Mesenchymal stem cell (in vitro differentiated cells and primary cell): ENCODE data around the gene RAP1GAP.
"Not testable (repeated sequence)": the region's sequence is repeated elsewhere in the genome, so short reads cannot be mapped to it uniquely, and the experiment has no call there.

ENCODE experiments used
- DNase-seq: peaks from one replicate; pipeline ENCODE4 v3.0.0-alpha.2; 2013
- H2AFZ ChIP-seq: one replicate; pipeline ENCODE4 v1.6.1; 2013; ENCODE audit warnings: low read depth, mild to moderate bottlenecking, control low read depth, inconsistent platforms, low read length, moderate library complexity
- H2AK5ac ChIP-seq: 2 replicates; pipeline ENCODE4 v1.6.1; 2013; ENCODE audit warnings: low read length, moderate library complexity, mild to moderate bottlenecking, inconsistent platforms; ENCODE audit not compliant: severe bottlenecking
- H2BK120ac ChIP-seq: one replicate; pipeline ENCODE4 v1.6.1; 2013; ENCODE audit warnings: low read depth, mild to moderate bottlenecking, inconsistent platforms, low read length, moderate library complexity
- H2BK12ac ChIP-seq, 2 experiments: one replicate each; pipeline ENCODE4 v1.6.1; 2013; ENCODE audit warnings: inconsistent platforms in 2 of 2, low read length in 2 of 2, mild to moderate bottlenecking in 2 of 2, moderate library complexity in 2 of 2, control low read depth in 1 of 2
- H2BK15ac ChIP-seq: one replicate; pipeline ENCODE4 v1.6.1; 2013; ENCODE audit warnings: mild to moderate bottlenecking, low read depth, inconsistent platforms; ENCODE audit not compliant: poor library complexity, severe bottlenecking
- H2BK5ac ChIP-seq: 2 replicates; pipeline ENCODE4 v1.6.1; 2013; ENCODE audit warnings: low read depth, mild to moderate bottlenecking, low read length, control low read depth, inconsistent platforms; ENCODE audit not compliant: poor library complexity, severe bottlenecking
- H3K14ac ChIP-seq, 2 experiments: one replicate each; pipeline ENCODE4 v1.6.1; 2013; ENCODE audit warnings: inconsistent platforms in 2 of 2, low read length in 2 of 2, control low read depth in 1 of 2, mild to moderate bottlenecking in 1 of 2, moderate library complexity in 1 of 2
- H3K18ac ChIP-seq, 2 experiments: one replicate each; pipeline ENCODE4 v1.6.1; 2013; ENCODE audit warnings: inconsistent platforms in 2 of 2, low read length in 2 of 2, control low read depth in 1 of 2, low read depth in 1 of 2, mild to moderate bottlenecking in 1 of 2
- H3K23ac ChIP-seq, 2 experiments: one replicate each; pipeline ENCODE4 v1.6.1; 2013; ENCODE audit warnings: inconsistent platforms in 2 of 2, low read length in 2 of 2, mild to moderate bottlenecking in 2 of 2, moderate library complexity in 2 of 2, control low read depth in 1 of 2
- H3K27ac ChIP-seq: 2 replicates; pipeline ENCODE4 v1.5.1; 2013; ENCODE audit warnings: mild to moderate bottlenecking, moderate library complexity, low read length, control low read depth, inconsistent platforms; ENCODE audit not compliant: poor library complexity, severe bottlenecking
- H3K27me3 ChIP-seq, 2 experiments: 2 replicates each; pipeline versions ENCODE4 v1.6.1 to v1.7.0; 2013; ENCODE audit warnings: low read length in 2 of 2, mild to moderate bottlenecking in 2 of 2, moderate library complexity in 2 of 2, control low read depth in 1 of 2, inconsistent platforms in 1 of 2; ENCODE audit not compliant: control insufficient read depth in 1 of 2, insufficient read depth in 1 of 2
- H3K36me3 ChIP-seq, 2 experiments: 2 replicates each; pipeline versions ENCODE4 v1.6.1 to v1.7.0; 2013; ENCODE audit warnings: low read length in 2 of 2, control low read depth in 1 of 2, inconsistent platforms in 1 of 2, low read depth in 1 of 2, mild to moderate bottlenecking in 1 of 2; ENCODE audit not compliant: insufficient read depth in 2 of 2, control insufficient read depth in 1 of 2
- H3K4ac ChIP-seq, 2 experiments: one replicate each; pipeline ENCODE4 v1.6.1; 2013; ENCODE audit warnings: inconsistent platforms in 2 of 2, low read length in 2 of 2, mild to moderate bottlenecking in 2 of 2, moderate library complexity in 2 of 2, control low read depth in 1 of 2, low read depth in 1 of 2
- H3K4me1 ChIP-seq: 2 replicates; pipeline ENCODE4 v1.6.1; 2013; ENCODE audit warnings: low read depth, low read length, control low read depth; ENCODE audit not compliant: control insufficient read depth, insufficient read depth
- H3K4me2 ChIP-seq: 2 replicates; pipeline ENCODE4 v1.6.1; 2013; ENCODE audit warnings: low read length, mild to moderate bottlenecking, inconsistent platforms; ENCODE audit not compliant: poor library complexity, severe bottlenecking
- H3K4me3 ChIP-seq, 2 experiments: 2 replicates each; pipeline versions ENCODE4 v1.5.1 to v1.7.0; 2013; ENCODE audit warnings: low read length in 2 of 2, mild to moderate bottlenecking in 2 of 2, control low read depth in 1 of 2, low read depth in 1 of 2; ENCODE audit not compliant: insufficient read depth in 1 of 2
- H3K79me1 ChIP-seq: replicated peaks from 2 replicates; pipeline ENCODE4 v1.6.1; 2013; ENCODE audit warnings: mild to moderate bottlenecking, control low read depth, low read length, inconsistent platforms; ENCODE audit not compliant: poor library complexity, severe bottlenecking
- H3K9ac ChIP-seq: 2 replicates; pipeline ENCODE4 v1.7.0; 2013; ENCODE audit warnings: mild to moderate bottlenecking, low read length, moderate library complexity
- H3K9me3 ChIP-seq: 2 replicates; pipeline ENCODE4 v1.7.0; 2013; ENCODE audit warnings: mild to moderate bottlenecking, low read length; ENCODE audit not compliant: control insufficient read depth
- H4K8ac ChIP-seq: one replicate; pipeline ENCODE4 v1.6.1; 2013; ENCODE audit warnings: inconsistent platforms, mild to moderate bottlenecking, low read length, moderate library complexity
- H4K91ac ChIP-seq: one replicate; pipeline ENCODE4 v1.6.1; 2013; ENCODE audit warnings: mild to moderate bottlenecking, low read length, inconsistent platforms
- WGBS: methylation state at CpG from one replicate; pipeline ENCODE4 v1.1.7; 2013; ENCODE audit warnings: mixed read lengths; 5-methylcytosine and 5-hydroxymethylcytosine counted together

Gene RAP1GAP

GRCh38 chr1:21567241-21568005, 101.7 kb downstream of the RAP1GAP start:
- Histone ChIP-seq H3K36me3 (peaks cover 0 to 13% of the 10 kb centered on the region in 2 experiments), H2BK12ac (peak overlapping the region; percentile 15 to 75), H4K91ac (peak overlapping the region; percentile 29), H3K27ac (peak overlapping the region; percentile 84), H3K27me3 (no peaks in the 10 kb centered on the region), H3K4me1 (peaks cover 61% of the 10 kb centered on the region), H3K79me1 (no peaks in the 10 kb centered on the region), H2AFZ (no peak overlapping the region), H2BK15ac (no peak overlapping the region), H3K9ac (peak overlapping the region; percentile 0), H3K18ac (peak overlapping the region; percentile 38 to 85), H3K4me3 (no peak overlapping the region), H2BK120ac (no peak overlapping the region), H2BK5ac (peak overlapping the region; percentile 74), H3K4ac (peak overlapping the region in 1 of 2 experiments; percentile 17), H3K14ac (peak overlapping the region in 1 of 2 experiments; percentile 22), H3K9me3 (no peaks in the 10 kb centered on the region), H3K4me2 (no peak overlapping the region), H2AK5ac (peak overlapping the region; percentile 13), H4K8ac (peak overlapping the region; percentile 16), H3K23ac (no peak overlapping the region)
- peak; percentile 64 for DNase-seq
- WGBS, result 67% methylated on average over 24 of the region's 24 CpGs

DNA sequence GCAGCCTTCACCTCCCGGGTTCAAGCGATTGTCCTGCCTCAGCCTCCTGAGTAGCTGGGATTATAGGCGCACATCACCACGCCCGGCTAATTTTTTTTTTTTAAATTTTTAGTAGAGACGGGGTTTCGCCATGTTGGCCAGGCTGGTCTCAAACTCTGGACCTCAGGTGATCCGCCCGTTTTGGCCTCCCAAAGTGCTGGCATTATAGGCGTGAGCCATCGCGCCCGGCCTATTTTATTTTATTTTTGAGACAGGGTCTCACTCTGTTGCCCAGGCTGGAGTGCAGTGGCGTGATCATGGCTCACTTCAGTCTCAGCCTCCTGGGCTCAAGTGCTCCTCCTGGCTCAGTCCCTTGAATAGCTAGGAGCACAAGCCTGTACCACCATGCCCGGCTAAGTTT, 102.8 kb downstream of the RAP1GAP start:
- not testable (repeated sequence) for H4K8ac ChIP-seq, H3K14ac ChIP-seq, H2AFZ ChIP-seq, H2BK5ac ChIP-seq, H3K27ac ChIP-seq, H3K27me3 ChIP-seq, H3K4ac ChIP-seq, H3K79me1 ChIP-seq, H3K4me3 ChIP-seq, H3K4me2 ChIP-seq, H3K9me3 ChIP-seq, H2BK12ac ChIP-seq, H2BK120ac ChIP-seq, H2BK15ac ChIP-seq, H4K91ac ChIP-seq, H3K18ac ChIP-seq, DNase-seq, H3K23ac ChIP-seq, H3K9ac ChIP-seq
- Histone ChIP-seq H3K4me1 (peaks cover 61% of the 10 kb centered on the region), H2AK5ac (peak overlapping the region; percentile 99), H3K36me3 (peaks cover 0 to 13% of the 10 kb centered on the region in 2 experiments)
- WGBS, result 95% methylated on average over 15 of the region's 15 CpGs

- Histone ChIP-seq H2BK15ac (no peak overlapping the region), H3K14ac (no peak overlapping the region), H3K27me3 (peaks cover 0 to 11% of the 10 kb centered on the region in 2 experiments), H3K4ac (no peak overlapping the region), H3K27ac (no peak overlapping the region), H3K9ac (peak overlapping the region; percentile 45), H2AFZ (no peak overlapping the region), H3K23ac (no peak overlapping the region), H3K4me2 (no peak overlapping the region), H3K4me1 (peaks cover 70% of the 10 kb centered on the region), H3K4me3 (no peak overlapping the region), H2BK12ac (peak overlapping the region in 1 of 2 experiments; percentile 75), H2AK5ac (peak overlapping the region; percentile 47), H2BK5ac (no peak overlapping the region), H3K18ac (peak overlapping the region in 1 of 2 experiments; percentile 80), H3K79me1 (no peaks in the 10 kb centered on the region), H4K91ac (no peak overlapping the region), H2BK120ac (no peak overlapping the region), H3K36me3 (peaks cover 0 to 12% of the 10 kb centered on the region in 2 experiments), H4K8ac (no peak overlapping the region), H3K9me3 (no peaks in the 10 kb centered on the region)
- DNase-seq, result no peak
- 54% methylated on average over 3 of the region's 8 CpGs for WGBS
These were observed 103.9 kb downstream of the RAP1GAP start for GRCh38 chr1:21565285-21565684.

- H2AK5ac ChIP-seq, result peak overlapping the region; percentile 47
- DNase-seq, result peak; percentile 73
- peak overlapping the region; percentile 45 for H3K9ac ChIP-seq
- H2BK12ac ChIP-seq, result peak overlapping the region in 1 of 2 experiments; percentile 23
- no peak overlapping the region for H4K8ac ChIP-seq
- no peak overlapping the region for H3K4ac ChIP-seq
- 74% methylated on average over 14 of the region's 14 CpGs for WGBS
- H3K4me3 ChIP-seq, result no peak overlapping the region
- peak overlapping the region in 1 of 2 experiments; percentile 74 for H3K14ac ChIP-seq
- peaks cover 0 to 10% of the 10 kb centered on the region in 2 experiments for H3K36me3 ChIP-seq
- H3K18ac ChIP-seq, result peak overlapping the region; percentile 40 to 50
- H2BK120ac ChIP-seq, result no peak overlapping the region
- no peak overlapping the region for H2BK5ac ChIP-seq
- H2AFZ ChIP-seq, result no peak overlapping the region
- no peak overlapping the region for H3K4me2 ChIP-seq
- no peak overlapping the region for H3K27ac ChIP-seq
- no peaks in the 10 kb centered on the region for H3K79me1 ChIP-seq
- H3K23ac ChIP-seq, result no peak overlapping the region
- no peak overlapping the region for H4K91ac ChIP-seq
- H3K27me3 ChIP-seq, result peaks cover 0 to 17% of the 10 kb centered on the region in 2 experiments
- no peaks in the 10 kb centered on the region for H3K9me3 ChIP-seq
- peaks cover 67% of the 10 kb centered on the region for H3K4me1 ChIP-seq
- peak overlapping the region; percentile 6 for H2BK15ac ChIP-seq
These were observed 104.5 kb downstream of the RAP1GAP start for GRCh38 chr1:21564521-21565095.
